ENCODE measurements around the gene TLR8. TPM values are rescaled to one million over a fixed set of nuclear protein-coding genes. Genes with fewer than 3 reads are reported as not detected.

Gene TLR8
- total RNA-seq, 5 donors from 2014 or later (not counting 1 experiment from before 2014, with no cell fraction given): not detected

DNA sequence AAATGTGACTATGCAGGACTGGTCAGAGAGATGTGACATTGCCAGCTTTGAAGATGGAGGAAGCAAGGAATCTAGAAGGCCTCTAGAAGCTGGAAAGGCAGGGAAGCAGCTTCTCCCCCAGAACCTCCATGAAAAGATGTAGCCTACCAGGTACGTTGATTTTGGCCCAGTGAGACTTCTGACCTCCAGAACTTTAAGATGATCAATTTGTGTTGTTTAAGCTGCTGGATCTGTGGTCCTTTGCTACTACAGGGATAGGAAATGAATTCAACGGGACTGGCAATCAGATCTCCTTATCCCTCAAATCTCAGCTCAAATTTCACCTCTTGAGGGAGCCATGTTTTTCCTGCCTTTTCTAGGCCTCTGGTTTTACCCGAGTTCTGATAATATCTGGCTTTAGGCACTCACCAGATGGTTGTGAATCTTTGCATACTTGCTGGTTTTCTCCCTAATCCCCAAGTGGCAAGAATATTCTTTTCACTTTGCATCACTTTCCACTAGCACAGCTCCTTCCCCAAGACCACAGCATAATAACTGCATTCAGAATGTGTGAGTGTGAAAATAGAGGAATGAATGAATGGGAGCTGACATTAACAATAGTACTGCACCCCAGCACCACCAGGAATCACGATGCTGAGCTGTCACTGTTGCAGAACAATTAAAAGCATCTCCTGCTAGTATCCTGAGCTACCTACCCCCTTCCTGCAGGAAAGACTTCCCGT, 42.9 kb downstream of the TLR8 start:
- no peak for ATAC-seq (replicated peaks in 1 of 4)
- Histone ChIP-seq H3K27ac (ENCODE audit: low read length) (peak overlapping the region; percentile 94), H3K27me3 (replicated peaks in 1 of 2; ENCODE audit: control insufficient read depth in 2 of 2, extremely low read depth in 1 of 2, insufficient read depth in 2 of 2, low read length in 1 of 2) (no peaks in the 10 kb centered on the region), H3K9me3 (no peaks in the 10 kb centered on the region), H3K4me1 (ENCODE audit: control insufficient read depth in 1 of 2, extremely low read depth in 1 of 2, insufficient read depth in 2 of 2, low read length in 2 of 2) (peaks cover 51 to 75% of the 10 kb centered on the region in 2 experiments), H3K4me3 (ENCODE audit: control insufficient read depth in 1 of 2, extremely low read depth in 1 of 2, low read length in 1 of 2) (peak overlapping the region in 1 of 2 donors; percentile 14), H3K36me3 (ENCODE audit: control insufficient read depth in 2 of 2, extremely low read depth in 1 of 2, insufficient read depth in 1 of 2, low read length in 1 of 2) (no peaks in the 10 kb centered on the region)
- no CpG with 5 or more reads among the region's 5 CpGs for WGBS (ENCODE audit: insufficient coverage)
- peaks cover 75 to 78% (median 75%) of the 10 kb centered on the region in 3 donors for H3K4me1 Mint-ChIP-seq
- ChIA-PET CTCF (interaction anchor here (0.5 to 4.0 kb wide), 17 partner anchors 18 to 539 kb away, joined by 3 to 42 read pairs (median 5); no protein-coding TSS in a partner anchor), POLR2A (interaction anchor here (0.5 to 2.2 kb wide), 10 partner anchors 19 to 162 kb away, joined by 3 to 9 read pairs (median 4); partner anchors contain the start of gene TMSB4X (in 1 of the 2))
- H3K9me3 Mint-ChIP-seq: no peaks in the 10 kb centered on the region
- H3K27me3 Mint-ChIP-seq: peaks cover 0 to 10% of the 10 kb centered on the region in 2 donors
- H3K27ac Mint-ChIP-seq: peak overlapping the region; percentile 96 to 97
- no peak for DNase-seq
- no peaks in the 10 kb centered on the region for H3K36me3 Mint-ChIP-seq
- H3K4me3 Mint-ChIP-seq: peak overlapping the region; percentile 82 to 91 (median 86)

DNA sequence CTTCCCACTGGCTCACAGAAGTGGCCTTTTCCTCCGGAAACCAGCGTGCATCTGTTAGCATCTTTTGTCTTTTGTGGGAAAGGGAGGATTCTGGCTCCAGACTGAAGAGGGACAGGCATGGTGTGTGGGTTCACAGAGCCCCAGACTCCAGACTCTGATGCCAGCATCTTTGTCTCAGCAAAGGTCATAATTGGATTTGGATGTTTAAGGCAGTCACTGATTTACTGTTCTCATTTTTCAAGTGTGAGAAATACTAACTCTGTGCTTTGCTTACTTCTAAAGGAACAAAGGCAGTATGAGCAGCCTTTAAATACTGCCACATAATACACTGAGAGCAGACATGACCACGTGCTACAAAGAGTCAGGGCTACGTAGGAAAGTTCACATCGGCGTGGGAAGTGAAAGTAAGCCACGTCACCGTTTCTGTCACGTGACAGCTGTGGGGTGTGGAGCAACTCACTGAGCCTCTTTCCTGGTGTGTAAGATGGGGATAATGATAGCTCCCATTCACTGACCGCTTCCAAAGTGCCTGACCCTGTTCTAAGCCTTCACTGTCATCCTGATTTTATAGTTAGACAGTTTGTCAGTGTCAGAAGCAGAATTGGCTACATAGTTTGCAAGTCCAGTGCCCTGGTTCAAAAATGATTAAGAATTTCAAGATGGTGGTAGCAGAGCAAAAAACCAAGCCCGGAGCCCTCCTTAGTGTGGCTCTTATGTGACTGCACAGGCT, 43.7 kb downstream of the TLR8 start:
- peaks cover 82 to 85% (median 82%) of the 10 kb centered on the region in 3 donors for H3K4me1 Mint-ChIP-seq
- 0% methylated on average over 5 of the region's 11 CpGs for WGBS (ENCODE audit: insufficient coverage)

DNA sequence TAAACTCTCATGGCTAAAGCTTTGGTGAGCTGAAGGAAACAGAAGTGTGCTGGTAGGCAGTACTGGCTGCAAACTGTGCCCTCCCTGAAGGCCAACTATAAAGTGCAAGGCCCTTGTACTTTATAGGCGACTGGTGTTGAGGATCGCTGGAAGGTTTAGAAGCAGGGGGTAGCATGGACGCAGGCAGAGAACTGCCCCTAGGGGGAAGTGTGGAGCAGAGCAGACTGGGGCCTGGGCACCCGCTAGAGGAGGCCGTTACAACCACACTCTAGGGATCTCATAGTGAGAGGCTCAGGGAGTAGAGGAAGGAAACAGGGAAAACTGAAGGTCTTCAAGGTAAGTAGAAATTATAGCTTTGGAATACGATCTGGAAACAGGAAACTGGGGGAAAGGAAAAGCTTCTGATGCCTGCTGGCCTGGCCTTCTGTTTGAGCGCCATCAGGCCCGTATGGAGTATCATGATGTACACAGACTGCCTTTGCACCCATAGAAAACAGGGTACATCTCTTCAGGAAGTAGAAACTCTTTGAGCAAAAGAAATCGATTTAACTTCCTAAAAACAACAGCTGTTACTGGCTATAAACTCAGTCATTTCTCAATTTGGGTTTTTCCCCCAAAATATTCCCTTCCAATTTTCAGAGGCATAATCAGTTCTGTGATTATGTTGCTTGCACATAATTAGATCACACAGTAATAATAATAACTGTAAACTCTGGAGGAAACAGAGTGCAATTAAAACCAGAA, 44.6 kb downstream of the TLR8 start:
- H3K4me1 ChIP-seq (ENCODE audit: control insufficient read depth in 1 of 2, extremely low read depth in 1 of 2, insufficient read depth in 2 of 2, low read length in 2 of 2): peaks cover 62 to 91% of the 10 kb centered on the region in 2 experiments
- ChIA-PET POLR2A (interaction anchor here (0.6 to 2.2 kb wide), 14 partner anchors 17 to 1909 kb away, joined by 3 to 12 read pairs (median 4); partner anchors contain the start of gene TMSB4X (in 1 of the 2)), CTCF (interaction anchor here (0.6 to 4.0 kb wide), 18 partner anchors 16 to 537 kb away, joined by 3 to 42 read pairs (median 5); partner anchors contain the start of gene TMSB4X (in 1 of the 2))
- peak; percentile 70 to 74 (median 72) for ATAC-seq (replicated peaks in 1 of 4)
- no peaks in the 10 kb centered on the region for H3K27me3 Mint-ChIP-seq
- H3K4me1 Mint-ChIP-seq: peaks cover 90 to 92% (median 92%) of the 10 kb centered on the region in 3 donors
- no CpG with 5 or more reads among the region's 9 CpGs for WGBS (ENCODE audit: insufficient coverage)
- H3K9me3 Mint-ChIP-seq: no peaks in the 10 kb centered on the region
- no peaks in the 10 kb centered on the region for H3K9me3 ChIP-seq
- no peaks in the 10 kb centered on the region for H3K36me3 Mint-ChIP-seq
- H3K27ac Mint-ChIP-seq: peak overlapping the region; percentile 96 to 97
- DNase-seq: peak; percentile 52 to 82 (median 65)
- H3K4me3 ChIP-seq (ENCODE audit: control insufficient read depth in 1 of 2, extremely low read depth in 1 of 2, low read length in 1 of 2): peak overlapping the region; percentile 50 to 52
- H3K27me3 ChIP-seq (replicated peaks in 1 of 2; ENCODE audit: control insufficient read depth in 2 of 2, extremely low read depth in 1 of 2, insufficient read depth in 2 of 2, low read length in 1 of 2): no peaks in the 10 kb centered on the region
- H3K4me3 Mint-ChIP-seq: peak overlapping the region; percentile 82 to 91 (median 86)
- no peaks in the 10 kb centered on the region for H3K36me3 ChIP-seq (ENCODE audit: control insufficient read depth in 2 of 2, extremely low read depth in 1 of 2, insufficient read depth in 1 of 2, low read length in 1 of 2)
- H3K27ac ChIP-seq (ENCODE audit: low read length): peak overlapping the region; percentile 94

More for the DNA sequence above, 43.7 kb downstream of the TLR8 start:
- no peaks in the 10 kb centered on the region for H3K36me3 Mint-ChIP-seq
- DNase-seq (peak; percentile 60 to 92 (median 81)), ATAC-seq (replicated peaks in 1 of 4) (peak; percentile 57 to 82 (median 65))
- ChIA-PET CTCF (interaction anchor here (0.6 to 4.0 kb wide), 16 partner anchors 17 to 538 kb away, joined by 3 to 42 read pairs (median 6); partner anchors contain the start of gene TMSB4X (in 1 of the 2)), POLR2A (interaction anchor here (0.5 to 2.2 kb wide), 11 partner anchors 18 to 139 kb away, joined by 3 to 9 read pairs (median 4); partner anchors contain the start of gene TMSB4X (in 1 of the 2))
- H3K27me3 Mint-ChIP-seq: peaks cover 0 to 3% of the 10 kb centered on the region in 2 donors
- peak overlapping the region; percentile 94 for H3K27ac ChIP-seq (ENCODE audit: low read length)
- H3K9me3 ChIP-seq: no peaks in the 10 kb centered on the region
- no peaks in the 10 kb centered on the region for H3K27me3 ChIP-seq (replicated peaks in 1 of 2; ENCODE audit: control insufficient read depth in 2 of 2, extremely low read depth in 1 of 2, insufficient read depth in 2 of 2, low read length in 1 of 2)
- H3K4me1 ChIP-seq (ENCODE audit: control insufficient read depth in 1 of 2, extremely low read depth in 1 of 2, insufficient read depth in 2 of 2, low read length in 2 of 2): peaks cover 56 to 82% of the 10 kb centered on the region in 2 experiments
- peak overlapping the region; percentile 96 to 97 for H3K27ac Mint-ChIP-seq
- no peaks in the 10 kb centered on the region for H3K36me3 ChIP-seq (ENCODE audit: control insufficient read depth in 2 of 2, extremely low read depth in 1 of 2, insufficient read depth in 1 of 2, low read length in 1 of 2)
- no peaks in the 10 kb centered on the region for H3K9me3 Mint-ChIP-seq
- H3K4me3 Mint-ChIP-seq: peak overlapping the region; percentile 82 to 91 (median 86)
- peak overlapping the region; percentile 50 to 52 for H3K4me3 ChIP-seq (ENCODE audit: control insufficient read depth in 1 of 2, extremely low read depth in 1 of 2, low read length in 1 of 2)

DNA sequence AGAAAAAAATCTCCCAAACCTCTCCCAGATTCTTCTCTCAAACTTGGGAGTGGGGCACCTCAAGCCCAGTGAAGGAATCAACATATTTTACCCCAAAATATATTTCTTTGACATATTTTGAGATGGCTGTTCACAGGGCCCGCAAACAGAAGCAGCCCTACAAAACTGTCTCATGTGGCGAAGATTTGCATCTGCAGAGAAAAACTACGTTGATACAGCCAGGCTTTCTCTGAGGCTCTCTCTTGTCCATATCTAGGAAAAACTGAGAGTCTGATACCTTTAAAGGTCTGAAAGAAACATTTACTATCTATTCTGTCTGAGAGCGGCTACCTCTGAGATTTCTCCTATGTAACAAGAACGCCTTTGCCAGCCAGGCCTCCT, 45.2 kb downstream of the TLR8 start:
- H3K27ac Mint-ChIP-seq: peak overlapping the region; percentile 96 to 97
- CTCF ChIA-PET: interaction anchor here (0.6 to 4.0 kb wide), 14 partner anchors 16 to 537 kb away, joined by 3 to 42 read pairs (median 5); partner anchors contain the start of gene TMSB4X (in 1 of the 2)
- Histone ChIP-seq H3K4me3 (ENCODE audit: control insufficient read depth in 1 of 2, extremely low read depth in 1 of 2, low read length in 1 of 2) (peak overlapping the region in 1 of 2 donors; percentile 50), H3K4me1 (ENCODE audit: control insufficient read depth in 1 of 2, extremely low read depth in 1 of 2, insufficient read depth in 2 of 2, low read length in 2 of 2) (peaks cover 67 to 96% of the 10 kb centered on the region in 2 experiments), H3K27ac (ENCODE audit: low read length) (peak overlapping the region; percentile 94), H3K9me3 (no peaks in the 10 kb centered on the region), H3K36me3 (ENCODE audit: control insufficient read depth in 2 of 2, extremely low read depth in 1 of 2, insufficient read depth in 1 of 2, low read length in 1 of 2) (no peaks in the 10 kb centered on the region), H3K27me3 (replicated peaks in 1 of 2; ENCODE audit: control insufficient read depth in 2 of 2, extremely low read depth in 1 of 2, insufficient read depth in 2 of 2, low read length in 1 of 2) (no peaks in the 10 kb centered on the region)
- no CpG with 5 or more reads among the region's 5 CpGs for WGBS (ENCODE audit: insufficient coverage)
- no peak for ATAC-seq (replicated peaks in 1 of 4)
- no peaks in the 10 kb centered on the region for H3K36me3 Mint-ChIP-seq
- H3K4me1 Mint-ChIP-seq: peaks cover 92 to 96% (median 93%) of the 10 kb centered on the region in 3 donors
- no peaks in the 10 kb centered on the region for H3K9me3 Mint-ChIP-seq
- POLR2A ChIA-PET: interaction anchor here (0.6 to 2.2 kb wide), 8 partner anchors 23 to 1909 kb away, joined by 3 to 9 read pairs (median 5); partner anchors contain the start of gene TMSB4X (in 1 of the 2)
- no peaks in the 10 kb centered on the region for H3K27me3 Mint-ChIP-seq
- peak overlapping the region; percentile 82 to 91 (median 86) for H3K4me3 Mint-ChIP-seq
- DNase-seq: peak in 4 of 35 experiments; percentile 29 to 56 (median 40)

DNA sequence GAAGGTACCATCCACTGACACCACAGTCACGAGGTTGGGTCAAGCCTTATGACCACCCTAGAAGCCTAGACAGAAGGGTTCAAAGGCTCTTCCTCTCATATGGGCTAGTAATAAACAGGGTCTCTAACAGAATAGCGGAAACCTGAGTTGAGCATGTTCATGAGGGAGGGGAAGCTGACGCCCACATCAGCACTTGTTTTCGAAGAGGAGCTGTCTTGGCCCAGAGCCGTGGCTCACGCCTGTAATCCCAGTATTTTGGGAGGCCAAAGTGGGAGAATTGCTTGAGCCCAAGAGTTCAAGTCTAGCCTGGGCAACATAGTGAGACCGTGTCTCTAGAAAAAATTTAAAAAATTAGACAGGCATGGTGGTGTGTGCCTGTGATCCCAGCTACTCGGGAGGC, 47.0 kb downstream of the TLR8 start:
- H3K4me3 ChIP-seq (ENCODE audit: control insufficient read depth in 1 of 2, extremely low read depth in 1 of 2, low read length in 1 of 2): peak overlapping the region in 1 of 2 donors; percentile 17
- no peaks in the 10 kb centered on the region for H3K27me3 ChIP-seq (replicated peaks in 1 of 2; ENCODE audit: control insufficient read depth in 2 of 2, extremely low read depth in 1 of 2, insufficient read depth in 2 of 2, low read length in 1 of 2)
- peaks cover 62 to 90% of the 10 kb centered on the region in 2 experiments for H3K4me1 ChIP-seq (ENCODE audit: control insufficient read depth in 1 of 2, extremely low read depth in 1 of 2, insufficient read depth in 2 of 2, low read length in 2 of 2)
- DNase-seq (no peak), ATAC-seq (replicated peaks in 1 of 4) (no peak)
- no peaks in the 10 kb centered on the region for H3K9me3 ChIP-seq
- peak overlapping the region; percentile 70 to 82 (median 71) for H3K4me3 Mint-ChIP-seq
- WGBS (ENCODE audit: insufficient coverage): 19% methylated on average over 3 of the region's 8 CpGs
- POLR2A ChIA-PET: interaction anchor here (0.6 to 0.9 kb wide), 4 partner anchors 23 to 137 kb away, joined by 3 to 10 read pairs (median 4); no protein-coding TSS in a partner anchor
- H3K27me3 Mint-ChIP-seq: no peaks in the 10 kb centered on the region
- peak overlapping the region; percentile 94 for H3K27ac ChIP-seq (ENCODE audit: low read length)
- no peaks in the 10 kb centered on the region for H3K9me3 Mint-ChIP-seq
- H3K36me3 Mint-ChIP-seq: no peaks in the 10 kb centered on the region
- CTCF ChIA-PET: interaction anchor here (0.5 to 1.0 kb wide), 11 partner anchors 15 to 160 kb away, joined by 3 to 8 read pairs (median 4); no protein-coding TSS in a partner anchor
- H3K27ac Mint-ChIP-seq: peak overlapping the region; percentile 97 to 99
- H3K36me3 ChIP-seq (ENCODE audit: control insufficient read depth in 2 of 2, extremely low read depth in 1 of 2, insufficient read depth in 1 of 2, low read length in 1 of 2): no peaks in the 10 kb centered on the region
- peaks cover 85 to 93% (median 90%) of the 10 kb centered on the region in 3 donors for H3K4me1 Mint-ChIP-seq
